ENCODE data around the gene EAPP.

DNA sequence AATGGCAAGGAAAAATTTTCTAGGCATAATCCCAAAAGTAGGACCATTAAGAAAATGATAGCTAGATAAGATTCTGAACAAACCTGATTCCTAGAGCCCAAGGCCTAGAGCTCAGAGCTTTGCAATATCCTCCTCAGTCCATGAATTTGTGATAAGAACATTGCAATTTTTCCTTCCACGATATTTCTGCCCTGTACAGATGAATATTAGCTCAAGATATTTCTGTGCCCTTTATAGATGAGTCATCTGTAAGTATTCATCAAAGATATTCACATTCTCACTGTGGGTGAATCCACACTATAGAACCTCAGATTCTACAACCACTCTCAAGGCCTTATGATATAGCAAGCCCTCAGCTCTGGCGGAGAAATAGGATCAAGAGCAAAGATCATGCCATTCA is 37.5 kb downstream of the EAPP start:
- TF ChIP-seq POLR2A (IDR thresholded peaks at IDR 0.05; ENCODE audit: low read depth, low read length) (no peak), POLR2AphosphoS5 (IDR thresholded peaks at IDR 0.05; ENCODE audit: low read depth, low read length) (no peak)

Measured in GM12892 (cell line).